ENCODE measurements around the gene RREB1.

RREB1 gene

GRCh38 chr6:7201732-7202541 is 94.2 kb downstream of the RREB1 start:
- Histone ChIP-seq H3K9me3 (ENCODE audit: control insufficient read depth, insufficient read depth, low read length) (no peaks in the 10 kb centered on the region), H3K4me2 (ENCODE audit: low read length) (peak overlapping the region; percentile 35), H3K79me2 (ENCODE audit: control insufficient read depth, low read length) (no peaks in the 10 kb centered on the region; the same call in 1 of the 2 replicates), H4K20me1 (ENCODE audit: control insufficient read depth, insufficient read depth, low read depth, low read length) (peaks cover 6% of the 10 kb centered on the region), H3K27ac (ENCODE audit: low read depth, low read length) (no peak overlapping the region), H3K4me3 (ENCODE audit: low read length) (peak overlapping the region; percentile 6; the same call in 1 of the 2 replicates), H3K4me1 (ENCODE audit: control insufficient read depth, low read length) (peaks cover 29% of the 10 kb centered on the region), H3K36me3 (ENCODE audit: control insufficient read depth, low read length) (peaks cover 15% of the 10 kb centered on the region), H3F3A (ENCODE audit: control insufficient read depth, insufficient read depth) (peaks cover 3% of the 10 kb centered on the region; the same call in 1 of the 2 replicates), H3K27me3 (ENCODE audit: control insufficient read depth, low read length) (no peaks in the 10 kb centered on the region), H3K9me2 (replicated peaks; ENCODE audit: control insufficient read depth, low read length) (no peaks in the 10 kb centered on the region)
- TF ChIP-seq CTCF (IDR thresholded peaks at IDR 0.05; ENCODE audit: low read depth, low read length, poor library complexity, severe bottlenecking) (no peak), EZH2phosphoT487 (IDR thresholded peaks at IDR 0.05; ENCODE audit: borderline replicate concordance, low read length) (no peak)

- Histone ChIP-seq H4K20me1 (ENCODE audit: control insufficient read depth, insufficient read depth, low read depth, low read length) (peaks cover 6% of the 10 kb centered on the region), H3K4me3 (ENCODE audit: low read length) (no peak overlapping the region), H3K36me3 (ENCODE audit: control insufficient read depth, low read length) (peaks cover 15% of the 10 kb centered on the region), H3K9me2 (replicated peaks; ENCODE audit: control insufficient read depth, low read length) (no peaks in the 10 kb centered on the region), H3F3A (ENCODE audit: control insufficient read depth, insufficient read depth) (peaks cover 3% of the 10 kb centered on the region; the same call in 1 of the 2 replicates), H3K27me3 (ENCODE audit: control insufficient read depth, low read length) (no peaks in the 10 kb centered on the region), H3K9me3 (ENCODE audit: control insufficient read depth, insufficient read depth, low read length) (no peaks in the 10 kb centered on the region), H3K27ac (ENCODE audit: low read depth, low read length) (no peak overlapping the region), H3K4me2 (ENCODE audit: low read length) (no peak overlapping the region), H3K4me1 (ENCODE audit: control insufficient read depth, low read length) (peaks cover 29% of the 10 kb centered on the region), H3K79me2 (ENCODE audit: control insufficient read depth, low read length) (no peaks in the 10 kb centered on the region; the same call in 1 of the 2 replicates)
- TF ChIP-seq CTCF (IDR thresholded peaks at IDR 0.05; ENCODE audit: low read depth, low read length, poor library complexity, severe bottlenecking): no peak
- no peak for TF ChIP-seq EZH2phosphoT487 (IDR thresholded peaks at IDR 0.05; ENCODE audit: borderline replicate concordance, low read length)
These were observed 95.2 kb downstream of the RREB1 start for GRCh38 chr6:7202950-7203349.

- Histone ChIP-seq H3K27ac (ENCODE audit: low read depth, low read length) (no peak overlapping the region), H3K79me2 (ENCODE audit: control insufficient read depth, low read length) (no peaks in the 10 kb centered on the region; the same call in 1 of the 2 replicates), H3K4me2 (ENCODE audit: low read length) (no peak overlapping the region), H3K27me3 (ENCODE audit: control insufficient read depth, low read length) (no peaks in the 10 kb centered on the region), H3K4me1 (ENCODE audit: control insufficient read depth, low read length) (peaks cover 29% of the 10 kb centered on the region), H3K9me2 (replicated peaks; ENCODE audit: control insufficient read depth, low read length) (no peaks in the 10 kb centered on the region), H3K4me3 (ENCODE audit: low read length) (no peak overlapping the region), H4K20me1 (ENCODE audit: control insufficient read depth, insufficient read depth, low read depth, low read length) (peaks cover 6% of the 10 kb centered on the region), H3K36me3 (ENCODE audit: control insufficient read depth, low read length) (peaks cover 15% of the 10 kb centered on the region), H3K9me3 (ENCODE audit: control insufficient read depth, insufficient read depth, low read length) (no peaks in the 10 kb centered on the region), H3F3A (ENCODE audit: control insufficient read depth, insufficient read depth) (peaks cover 3% of the 10 kb centered on the region; the same call in 1 of the 2 replicates)
- TF ChIP-seq CTCF (IDR thresholded peaks at IDR 0.05; ENCODE audit: low read depth, low read length, poor library complexity, severe bottlenecking) (no peak), EZH2phosphoT487 (IDR thresholded peaks at IDR 0.05; ENCODE audit: borderline replicate concordance, low read length) (no peak)
These were observed 96.2 kb downstream of the RREB1 start for GRCh38 chr6:7203939-7204338.
